PC-3 (cell line): ENCODE data around the gene TGM4. TPM values are rescaled to one million over a fixed set of nuclear protein-coding genes. Genes with fewer than 3 reads are reported as not detected.
A peak's percentile ranks its signal among the peaks of the same experiment; 100 is the strongest.
"Not testable (repeated sequence)": the region's sequence is repeated elsewhere in the genome, so short reads cannot be mapped to it uniquely, and the experiment has no call there.

Source experiments
- ATAC-seq: fragments of 200-7000 bp; cut with Tn5 transposase; 2 replicates; pipeline ENCODE4 v1.9.1; 2020; ENCODE audit warnings: mild to moderate bottlenecking, moderate library complexity
- BruUV-seq: library from RNA; stranded (reverse); fragments of 400-500 nt; replicated peaks from 2 replicates; lab custom pipeline; 2021; lab: Mats Ljungman, UMichigan
- CTCF ChIA-PET: fragments of 300-600 bp; sonication (Branson Sonifier 250); formaldehyde crosslinking; loops from one replicate; lab custom pipeline; 2022; ENCODE audit warnings: antibody characterized with exemption; lab: Charles Lee
- POLR2A ChIA-PET: fragments of 300-600 bp; sonication (Branson Sonifier 250); formaldehyde crosslinking; loops from one replicate; lab custom pipeline; 2022; ENCODE audit warnings: antibody characterized with exemption; ENCODE audit not compliant: unreplicated experiment; lab: Charles Lee
- DNase-seq: peaks from one replicate; pipeline ENCODE4 v3.0.0-alpha.2; 2015
- H2AFZ ChIP-seq: fragments of 300-600 bp; sonication (generic); 2 replicates; pipeline ENCODE4 v1.6.0; 2016; ENCODE audit warnings: antibody characterized with exemption, low read length
- H3F3A ChIP-seq: fragments of 300-600 bp; sonication (generic); one replicate; pipeline ENCODE4 v1.6.0; 2017; ENCODE audit warnings: antibody characterized with exemption, low read length, control low read depth, mild to moderate bottlenecking; ENCODE audit not compliant: unreplicated experiment
- H3K27ac ChIP-seq: fragments of 300-600 bp; sonication (generic); 2 replicates; pipeline ENCODE4 v1.5.1; 2016; ENCODE audit warnings: mild to moderate bottlenecking, low read length
- H3K27me3 ChIP-seq: fragments of 300-600 bp; sonication (generic); 2 replicates; pipeline ENCODE4 v1.6.1; 2016; ENCODE audit warnings: low read length, mixed read lengths
- H3K36me3 ChIP-seq: fragments of 300-600 bp; sonication (generic); 2 replicates; pipeline ENCODE4 v1.6.1; 2016; ENCODE audit warnings: low read depth, mixed run types, low read length, mixed read lengths
- H3K4me1 ChIP-seq: fragments of 300-600 bp; sonication (generic); 2 replicates; pipeline ENCODE4 v1.5.1; 2016; ENCODE audit warnings: low read length; ENCODE audit not compliant: insufficient read depth
- H3K4me2 ChIP-seq: fragments of 300-600 bp; sonication (generic); 2 replicates; pipeline ENCODE4 v1.6.0; 2016; ENCODE audit warnings: low read length
- H3K4me3 ChIP-seq: fragments of 300-600 bp; sonication (generic); 2 replicates; pipeline ENCODE4 v1.5.1; 2016; ENCODE audit warnings: mild to moderate bottlenecking, low read length, mixed read lengths
- H3K79me2 ChIP-seq: fragments of 300-600 bp; sonication (generic); 2 replicates; pipeline ENCODE4 v1.6.1; 2017; ENCODE audit warnings: low read length, mixed read lengths
- H3K9ac ChIP-seq: fragments of 300-600 bp; sonication (generic); 2 replicates; pipeline ENCODE4 v1.6.0; 2016; ENCODE audit warnings: mild to moderate bottlenecking, low read length
- H3K9me2 ChIP-seq: fragments of 300-600 bp; sonication (generic); replicated peaks from 2 replicates; pipeline ENCODE4 v1.6.1; 2016; ENCODE audit warnings: mixed run types, low read length, mixed read lengths
- H3K9me3 ChIP-seq: fragments of 300-600 bp; sonication (generic); 2 replicates; pipeline ENCODE4 v1.6.1; 2016; ENCODE audit warnings: low read length, mixed read lengths
- H4K20me1 ChIP-seq: fragments of 300-600 bp; sonication (generic); 2 replicates; pipeline ENCODE4 v1.6.1; 2016; ENCODE audit warnings: low read length, mixed read lengths
- CTCF ChIP-seq: fragments of 300-600 bp; sonication (generic); conservative IDR thresholded peaks from 2 replicates; pipeline ENCODE4 v1.5.1; 2017; ENCODE audit warnings: antibody characterized with exemption, low read depth, mild to moderate bottlenecking, low read length
- EZH2 ChIP-seq: fragments of 300-600 bp; sonication (generic); IDR thresholded peaks from one replicate; pipeline ENCODE4 v1.6.1; 2017; ENCODE audit warnings: antibody characterized with exemption, mild to moderate bottlenecking, low read length; ENCODE audit not compliant: unreplicated experiment
- EZH2phosphoT487 ChIP-seq: fragments of 300-600 bp; sonication (generic); IDR thresholded peaks from 2 replicates; pipeline ENCODE4 v1.6.1; 2018; ENCODE audit warnings: mild to moderate bottlenecking, antibody characterized with exemption, low read length, borderline replicate concordance
- intact Hi-C: fragments of 100-400 bp; cut with micrococcal nuclease; formaldehyde crosslinking; loops from 2 replicates; pipeline ENCODE4 v1.9.0; 2023
- total RNA-seq: library from RNA; depleted of rRNA; stranded (reverse); fragments of >200 nt; gene quantifications from 2 replicates; pipeline ENCODE4 v1.2.3, GENCODE V29; 2014

The TGM4 gene
- total RNA-seq, 1 experiment from 2014 or later = 1.2 TPM

GRCh38 chr3:44942202-44942921 is 68.0 kb downstream of the TGM4 start:
- peak; percentile 81 for DNase-seq
- ATAC-seq = peak; percentile 99
- intact Hi-C loops = loop anchor here (5.0 kb wide), 1 partner anchor 35 kb away; the partner anchor contains the start of genes EXOSC7 and ZDHHC3

GRCh38 chr3:44948239-44948638 is 73.8 kb downstream of the TGM4 start:
- no peak overlapping the region for H3K9ac ChIP-seq
- no peaks in the 10 kb centered on the region for H3F3A ChIP-seq
- intact Hi-C loops = no loop called here
- CTCF ChIA-PET = interaction anchor here (0.6 kb wide), 1 partner anchor 23 kb away, joined by 3 read pairs; no protein-coding TSS in a partner anchor
- POLR2A ChIA-PET = no interaction called here
- H3K9me2 ChIP-seq = no peaks in the 10 kb centered on the region
- DNase-seq = no peak
- no peaks in the 10 kb centered on the region for H3K4me1 ChIP-seq
- H3K36me3 ChIP-seq = peaks cover 10% of the 10 kb centered on the region; the same call in 1 of the 2 replicates
- no peaks in the 10 kb centered on the region for H3K27me3 ChIP-seq
- H3K9me3 ChIP-seq = no peaks in the 10 kb centered on the region
- no peak overlapping the region for H3K4me2 ChIP-seq
- ATAC-seq = no peak
- no peak for TF ChIP-seq EZH2phosphoT487
- no peak for TF ChIP-seq EZH2
- no peak for TF ChIP-seq CTCF
- peaks cover 37% of the 10 kb centered on the region for H3K79me2 ChIP-seq
- no peak overlapping the region for H2AFZ ChIP-seq
- no peak overlapping the region for H3K27ac ChIP-seq
- no peak overlapping the region for H3K4me3 ChIP-seq
- H4K20me1 ChIP-seq = 0 out of 2 replicates have a peak, but pooled peaks cover 5% of the 10 kb centered on the region
- BruUV-seq = no TSS peak

More at GRCh38 chr3:44942202-44942921, 68.0 kb downstream of the TGM4 start:
- Histone ChIP-seq H3K4me2 (peak overlapping the region; percentile 34), H4K20me1 (peaks cover 8% of the 10 kb centered on the region; the same call in 1 of the 2 replicates), H3K9me3 (no peaks in the 10 kb centered on the region), H3K9ac (no peak overlapping the region), H3K36me3 (peaks cover 29% of the 10 kb centered on the region), H3K79me2 (peaks cover 15% of the 10 kb centered on the region), H3K27ac (peak overlapping the region; percentile 44), H3F3A (no peaks in the 10 kb centered on the region), H3K9me2 (no peaks in the 10 kb centered on the region), H2AFZ (no peak overlapping the region), H3K4me1 (peaks cover 15% of the 10 kb centered on the region), H3K4me3 (no peak overlapping the region), H3K27me3 (no peaks in the 10 kb centered on the region)
- BruUV-seq = no TSS peak
- ChIA-PET POLR2A (interaction anchor here (1.3 kb wide), 1 partner anchor 29 kb away, joined by 4 read pairs; no protein-coding TSS in a partner anchor), CTCF (interaction anchor here (0.5 kb wide), 1 partner anchor 42 kb away, joined by 3 read pairs; no protein-coding TSS in a partner anchor)
- TF ChIP-seq CTCF (no peak), EZH2 (no peak), EZH2phosphoT487 (no peak)

- POLR2A ChIA-PET, BruUV-seq, H3K9ac ChIP-seq, H3F3A ChIP-seq, H2AFZ ChIP-seq, H3K27me3 ChIP-seq, ATAC-seq, H3K27ac ChIP-seq, H3K4me2 ChIP-seq, H3K4me3 ChIP-seq, intact Hi-C loops, H3K9me2 ChIP-seq, H3K9me3 ChIP-seq, DNase-seq: not testable (repeated sequence)
- CTCF ChIA-PET = interaction anchor here (0.6 kb wide), 1 partner anchor 26 kb away, joined by 7 read pairs; the partner anchor contains the start of genes EXOSC7 and ZDHHC3
- Histone ChIP-seq H3K36me3 (peaks cover 13% of the 10 kb centered on the region; the same call in 1 of the 2 replicates), H4K20me1 (peaks cover 11% of the 10 kb centered on the region; the same call in 1 of the 2 replicates), H3K79me2 (peaks cover 52% of the 10 kb centered on the region), H3K4me1 (peaks cover 13% of the 10 kb centered on the region)
Measured at GRCh38 chr3:44949770-44950169, 75.4 kb downstream of the TGM4 start.
